Progenitor cell of endocrine pancreas (in vitro differentiated cells): Measurements from ENCODE around the gene SELL. TPM values are rescaled to one million over a fixed set of nuclear protein-coding genes. Genes with fewer than 3 reads are reported as not detected.

ENCODE experiments used
- DNase-seq: peaks from one replicate; pipeline ENCODE4 v3.0.0; 2021; ENCODE audit warnings: low spot score; ENCODE audit not compliant: unreplicated experiment
- H3K27ac Mint-ChIP-seq: 2 replicates; pipeline ENCODE4 v1.8.0; 2021; ENCODE audit warnings: mild to moderate bottlenecking, moderate library complexity, mixed read lengths
- H3K27me3 Mint-ChIP-seq: 2 replicates; pipeline ENCODE4 v1.8.0; 2021; ENCODE audit warnings: mixed read lengths
- H3K36me3 Mint-ChIP-seq: 2 replicates; pipeline ENCODE4 v1.8.0; 2022; ENCODE audit warnings: mixed read lengths; ENCODE audit not compliant: insufficient read depth
- H3K4me1 Mint-ChIP-seq: 2 replicates; pipeline ENCODE4 v1.8.0; 2021; ENCODE audit warnings: low read depth, mixed read lengths
- H3K4me3 Mint-ChIP-seq: 2 replicates; pipeline ENCODE4 v1.8.0; 2021; ENCODE audit warnings: low read depth, mild to moderate bottlenecking, moderate library complexity, mixed read lengths
- H3K9me3 Mint-ChIP-seq: 2 replicates; pipeline ENCODE4 v1.8.0; 2021; ENCODE audit warnings: low read depth, mixed read lengths
- CTCF ChIP-seq: fragments of 200-600 bp; sonication (generic); IDR thresholded peaks from one replicate; pipeline ENCODE4 v1.5.0; 2021; ENCODE audit warnings: antibody characterized with exemption, mild to moderate bottlenecking; ENCODE audit not compliant: unreplicated experiment
- total RNA-seq: library from RNA; stranded (reverse); gene quantifications from 2 replicates; pipeline ENCODE4 v1.2.1, GENCODE V29; 2021

The SELL gene
- total RNA-seq, 1 donor from 2014 or later, result 0.69 TPM

DNA sequence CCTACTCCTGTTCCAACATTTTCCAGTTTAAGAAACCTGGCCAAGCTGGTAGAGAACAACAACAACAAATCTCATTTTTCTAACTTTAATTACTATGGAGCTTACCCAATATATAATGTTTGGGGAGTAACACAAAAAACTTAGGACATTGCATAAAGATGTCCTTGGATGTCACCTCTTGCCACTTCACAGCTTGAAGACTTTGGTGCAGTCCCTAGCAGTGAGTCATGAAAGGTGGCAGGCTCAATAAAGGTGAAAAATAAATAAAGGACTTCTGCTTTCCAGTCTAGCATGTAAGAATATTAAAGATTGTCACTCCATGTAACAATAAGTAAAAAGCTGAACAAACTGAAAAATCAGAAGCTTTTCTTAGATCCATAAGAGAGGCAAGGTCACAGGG, 63.9 kb downstream of the SELL start:
- H3K4me3 Mint-ChIP-seq, result no peak overlapping the region
- no peaks in the 10 kb centered on the region for H3K9me3 Mint-ChIP-seq
- H3K27me3 Mint-ChIP-seq, result no peaks in the 10 kb centered on the region
- H3K4me1 Mint-ChIP-seq, result peaks cover 2% of the 10 kb centered on the region
- TF ChIP-seq CTCF, result no peak
- no peaks in the 10 kb centered on the region for H3K36me3 Mint-ChIP-seq
- no peak for DNase-seq
- H3K27ac Mint-ChIP-seq, result no peak overlapping the region

DNA sequence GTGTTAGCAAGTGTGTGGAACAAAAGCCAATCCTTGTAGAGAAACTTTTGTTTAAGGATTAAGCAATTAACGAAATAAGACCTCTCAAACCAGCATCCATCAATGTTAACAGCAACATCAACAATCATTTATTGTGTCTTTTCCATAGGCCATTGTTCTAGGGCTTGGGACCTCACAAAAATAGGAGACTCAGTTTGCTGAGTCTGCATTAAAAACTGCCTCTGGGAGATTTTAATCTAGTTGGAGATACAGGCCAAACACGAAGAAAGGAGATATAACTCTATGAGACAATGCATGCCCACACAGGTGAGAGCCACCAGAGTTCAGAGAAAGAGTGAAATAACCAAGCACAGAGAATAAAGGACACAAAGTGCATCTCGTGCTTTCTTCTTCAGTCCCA, 67.1 kb downstream of the SELL start:
- DNase-seq, result no peak
- TF ChIP-seq CTCF, result no peak
- Mint-ChIP-seq H3K4me3 (no peak overlapping the region), H3K27me3 (no peaks in the 10 kb centered on the region), H3K36me3 (no peaks in the 10 kb centered on the region), H3K9me3 (peaks cover 3% of the 10 kb centered on the region), H3K27ac (no peak overlapping the region), H3K4me1 (peaks cover 2% of the 10 kb centered on the region)

Other genes starting within 250 kb of the SELL start
- gene SLC19A2, start 225.7 kb downstream of the SELL start, total RNA-seq, result 18.1 and 19.5 TPM in 2 replicates
- gene F5, start 125.1 kb downstream of the SELL start, total RNA-seq, result 1.7 and 2.9 TPM in 2 replicates
- gene SELP, start 81.5 kb downstream of the SELL start, total RNA-seq, result not detected in 2 replicates
- gene SELE, start 22.5 kb upstream of the SELL start, total RNA-seq, result not detected in 2 replicates
- gene METTL18, start 83.3 kb upstream of the SELL start, total RNA-seq, result 9.3 and 12.7 TPM in 2 replicates
- 14.5 and 14.8 TPM in 2 replicates for gene SCYL3, start 182.3 kb upstream of the SELL start, total RNA-seq